NOMO-1 treated with DMSO at 0.1 percent for 48 hours (cell line): Measurements from ENCODE around the gene KDM4B.

Experiments used
- DNase-seq: peaks from one replicate; lab custom pipeline; 2025; ENCODE audit not compliant: unreplicated experiment; lab: John Stamatoyannopoulos, UW

Gene KDM4B

DNA sequence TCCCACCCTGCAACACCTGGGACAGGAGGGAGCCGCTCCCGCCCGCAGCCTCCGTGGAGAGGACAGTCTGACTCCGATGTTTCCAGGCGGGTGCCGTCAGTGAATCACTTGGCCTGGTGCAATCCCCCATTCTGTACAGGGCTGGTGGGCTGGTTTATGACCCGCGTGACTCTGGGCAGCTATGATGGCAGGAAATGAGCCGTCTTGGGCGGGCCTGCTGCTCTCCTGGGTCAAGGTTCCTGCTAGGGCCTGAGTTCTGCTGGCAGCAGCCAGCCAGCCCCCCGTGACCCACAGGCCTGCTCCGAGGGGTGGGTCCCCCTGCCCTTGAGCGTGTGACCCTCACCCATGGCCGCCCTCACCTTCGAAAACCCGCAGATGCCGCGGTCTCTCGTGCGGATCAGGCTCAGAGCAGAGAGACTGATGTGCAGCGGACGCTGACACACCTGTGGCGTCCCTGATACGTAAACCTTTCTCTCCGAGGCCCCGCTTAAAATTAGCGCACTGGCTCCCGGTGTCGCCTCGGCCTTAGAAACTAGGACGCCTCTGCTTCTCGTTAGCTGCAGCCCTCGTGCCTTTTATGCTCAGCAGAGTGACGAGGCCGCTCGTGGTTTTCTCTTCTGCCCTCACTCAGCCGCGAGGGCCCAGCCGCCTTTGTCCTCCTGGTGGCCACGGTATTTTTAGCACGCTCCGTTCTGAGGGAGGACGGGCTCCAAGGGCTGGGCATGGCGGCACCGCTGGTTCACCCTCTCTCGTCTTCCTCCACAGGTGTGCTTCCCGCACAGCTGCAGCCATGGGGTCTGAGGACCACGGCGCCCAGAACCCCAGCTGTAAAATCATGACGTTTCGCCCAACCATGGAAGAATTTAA lies 63.4 kb downstream of the KDM4B start:
- no peak for DNase-seq

- DNase-seq, result no peak
Measured at GRCh38 chr19:5035105-5035761, 66.3 kb downstream of the KDM4B start.

- no peak for DNase-seq
Measured at GRCh38 chr19:5035793-5036697, 67.1 kb downstream of the KDM4B start.

DNA sequence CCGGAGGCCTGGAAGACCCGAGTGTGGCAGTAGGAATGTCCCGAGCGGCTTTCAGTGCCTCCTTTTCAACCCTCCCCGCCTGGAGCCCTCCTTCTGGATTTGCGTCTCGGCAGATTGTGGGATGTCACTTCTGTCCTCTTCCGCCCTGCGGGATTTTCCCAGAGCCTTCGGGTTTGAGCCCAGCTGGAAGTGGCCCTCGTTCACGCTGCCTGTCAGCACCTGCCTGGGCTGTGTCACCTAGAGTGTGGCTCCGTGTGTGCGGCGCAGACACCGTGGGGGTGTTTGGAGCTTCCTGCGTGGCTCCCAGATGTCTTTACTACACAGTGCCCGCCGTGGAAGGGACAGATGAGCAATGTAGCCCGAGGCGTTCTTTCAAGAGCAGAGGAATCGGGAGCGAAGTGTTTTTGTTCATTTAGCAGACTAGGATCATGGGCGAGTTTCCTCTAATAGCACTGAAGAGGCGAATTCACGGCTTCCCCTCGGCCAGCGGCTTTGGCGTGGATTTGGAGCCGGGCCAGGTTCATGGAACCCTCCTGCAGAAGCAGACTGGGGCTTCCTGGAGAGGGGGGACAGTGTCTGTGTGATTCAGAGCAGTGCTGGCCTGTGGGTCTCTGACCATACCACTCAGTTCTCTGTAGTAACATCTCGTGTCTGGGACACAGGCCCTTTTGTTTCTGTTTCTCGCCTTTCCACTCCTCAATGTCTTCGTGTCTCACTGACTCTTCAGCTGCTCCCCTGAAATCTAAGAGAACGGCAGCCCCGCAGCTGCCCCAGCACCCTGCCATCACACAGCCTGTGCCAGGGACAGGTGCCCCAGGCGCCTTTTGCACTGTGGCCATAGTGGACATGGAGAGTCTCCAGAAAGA lies 68.0 kb downstream of the KDM4B start:
- no peak for DNase-seq

- no peak for DNase-seq
Measured at GRCh38 chr19:5037936-5038335, 69.0 kb downstream of the KDM4B start.

DNA sequence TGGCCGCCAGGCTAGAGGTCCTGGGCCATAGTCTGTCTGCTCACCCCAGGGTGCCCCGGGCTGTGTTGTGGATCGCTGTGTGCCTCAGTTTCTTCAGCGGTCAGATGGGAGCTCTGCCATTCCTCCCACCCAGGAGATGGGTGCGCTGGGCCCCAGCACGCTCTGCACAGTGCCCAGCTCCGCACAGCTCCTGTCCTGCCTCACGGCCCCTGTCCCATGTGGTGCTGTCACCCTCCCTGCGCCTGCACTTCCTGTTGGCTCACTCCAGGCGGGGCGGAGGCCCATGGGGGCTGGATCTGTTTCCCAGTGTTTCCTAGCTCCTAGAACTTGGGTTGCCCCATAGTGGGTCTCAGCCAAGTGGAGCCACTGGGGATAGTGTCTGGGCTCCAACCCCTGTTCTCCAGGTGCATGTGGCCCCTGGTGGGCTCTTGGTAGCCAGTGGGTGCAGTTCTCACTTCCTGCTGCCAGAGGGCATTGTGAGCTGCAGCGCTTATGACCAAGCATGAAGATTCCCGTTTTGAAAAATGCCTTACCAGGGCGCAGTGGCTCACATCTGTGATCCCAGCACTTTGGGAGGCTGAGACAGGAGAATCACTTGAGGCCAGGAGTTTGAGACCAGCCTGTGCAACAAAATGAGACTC lies 69.8 kb downstream of the KDM4B start:
- no peak for DNase-seq

DNA sequence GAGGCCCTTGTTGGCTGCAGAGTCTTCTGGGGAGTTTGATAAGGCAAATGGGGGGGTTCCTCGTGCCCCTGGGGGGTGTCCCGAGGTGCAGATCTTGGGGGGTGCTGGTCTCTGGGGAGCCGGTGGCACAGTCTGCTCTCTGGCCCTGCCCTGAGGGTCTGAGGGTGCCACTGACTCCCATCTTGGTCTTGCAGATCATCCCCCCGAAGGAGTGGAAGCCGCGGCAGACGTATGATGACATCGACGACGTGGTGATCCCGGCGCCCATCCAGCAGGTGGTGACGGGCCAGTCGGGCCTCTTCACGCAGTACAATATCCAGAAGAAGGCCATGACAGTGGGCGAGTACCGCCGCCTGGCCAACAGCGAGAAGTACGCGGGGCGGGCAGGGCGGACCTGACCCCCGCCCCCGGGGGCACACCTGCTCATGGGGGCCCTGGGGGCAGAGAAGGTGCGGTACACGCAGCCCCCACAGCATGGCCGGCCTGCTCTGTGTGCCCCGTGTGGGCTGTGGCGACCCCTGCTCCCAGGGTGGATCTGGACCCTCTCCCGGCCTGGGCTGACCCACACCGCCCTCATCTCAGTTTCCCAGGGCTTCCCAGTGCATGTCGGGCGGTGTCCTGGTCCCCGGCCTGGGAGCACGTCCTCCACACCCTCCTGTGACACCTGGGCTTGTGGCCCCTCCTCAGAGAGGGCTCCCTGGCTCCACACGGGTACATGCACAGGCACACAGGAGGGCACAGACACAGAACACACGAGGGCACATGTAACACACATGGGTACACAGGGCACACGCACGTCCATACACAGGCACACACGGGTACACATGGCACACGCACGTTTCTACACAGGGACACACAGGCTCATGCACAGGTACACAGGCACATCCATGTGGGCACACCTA lies 71.0 kb downstream of the KDM4B start:
- no peak for DNase-seq

DNA sequence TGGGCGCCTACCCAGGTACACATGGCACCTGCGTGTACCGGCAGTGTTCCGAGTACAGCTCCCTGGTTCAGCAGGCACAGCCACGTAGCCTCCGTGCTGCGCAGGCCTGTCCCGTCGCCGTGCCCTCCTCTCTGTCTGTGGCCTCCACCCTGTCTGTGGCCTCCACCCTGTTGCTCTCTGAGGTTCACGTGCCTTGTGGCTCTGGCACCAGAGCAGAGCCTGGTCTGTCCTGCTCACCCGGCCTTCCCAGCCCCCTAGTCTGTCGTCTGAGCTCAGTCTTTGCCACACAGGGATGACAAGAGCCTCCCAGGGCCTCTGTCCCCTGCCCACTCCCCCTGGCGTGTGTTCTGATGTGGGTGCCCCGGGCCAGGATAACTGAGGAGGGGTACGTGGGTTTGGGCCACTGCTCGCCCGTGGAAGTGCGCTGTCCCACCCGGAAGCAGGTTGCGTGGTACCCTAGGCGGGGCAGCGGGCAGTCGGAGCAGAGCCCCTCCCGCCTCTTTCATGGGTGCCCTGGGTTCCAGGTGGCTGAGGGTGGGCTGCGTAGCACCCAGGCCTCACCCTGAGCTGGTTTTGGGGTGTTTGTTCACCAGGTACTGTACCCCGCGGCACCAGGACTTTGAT lies 71.7 kb downstream of the KDM4B start:
- no peak for DNase-seq

DNA sequence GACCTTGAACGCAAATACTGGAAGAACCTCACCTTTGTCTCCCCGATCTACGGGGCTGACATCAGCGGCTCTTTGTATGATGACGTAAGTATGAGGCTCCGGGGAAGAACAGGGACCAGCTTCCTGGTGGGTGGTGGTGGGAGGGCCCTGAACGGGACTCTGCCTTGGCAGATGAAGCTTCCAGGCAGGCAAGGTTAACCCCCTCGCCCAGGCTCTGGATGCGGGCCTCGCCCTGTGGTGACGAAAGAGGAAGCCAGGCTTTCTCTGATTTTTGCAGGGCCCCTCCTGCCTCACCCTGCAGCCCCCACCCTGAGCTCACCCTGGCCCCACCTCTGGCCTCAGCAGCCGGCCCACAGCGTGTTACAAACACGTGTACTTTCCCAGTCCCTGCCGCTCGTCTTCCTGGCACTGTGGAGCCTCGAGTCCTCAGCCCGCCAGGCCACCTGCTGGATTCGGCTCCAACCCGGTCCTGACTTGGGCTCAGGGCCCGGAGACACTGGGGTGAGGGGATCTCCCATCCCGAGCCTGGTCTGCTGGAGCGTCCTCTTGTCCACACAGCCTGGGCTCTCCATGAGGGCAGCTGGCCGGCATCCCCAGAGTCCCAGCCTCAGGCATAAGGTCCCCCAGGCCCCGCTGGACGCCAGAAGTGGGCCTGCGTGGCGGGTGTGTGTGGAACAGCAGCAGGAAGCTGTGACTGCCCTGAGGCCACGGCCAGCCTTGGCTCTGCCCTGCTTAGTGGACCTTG lies 72.4 kb downstream of the KDM4B start:
- DNase-seq, result no peak

- no peak for DNase-seq
Measured at GRCh38 chr19:5041913-5042187, 72.9 kb downstream of the KDM4B start.

DNA sequence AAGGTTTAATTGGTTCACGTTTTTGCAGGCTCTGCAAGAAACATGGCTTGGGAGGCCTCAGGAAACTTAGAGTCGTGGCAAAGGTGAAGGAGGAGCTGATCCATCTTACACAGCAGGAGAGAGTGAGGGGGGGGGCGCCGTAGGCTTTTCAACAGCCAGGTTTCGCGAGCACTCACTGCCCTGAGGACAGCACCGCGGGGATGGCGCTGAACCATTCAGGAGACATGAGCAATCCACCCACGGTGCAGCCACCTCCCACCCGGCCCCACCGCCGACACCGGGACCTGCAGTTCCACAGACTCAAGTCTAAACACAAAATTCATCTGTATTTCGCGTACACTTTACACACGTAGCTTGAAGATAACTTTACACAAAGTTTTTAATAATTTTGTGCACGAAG lies 73.6 kb downstream of the KDM4B start:
- no peak for DNase-seq

- no peak for DNase-seq
Measured at GRCh38 chr19:5045029-5045428, 76.1 kb downstream of the KDM4B start.

- DNase-seq, result no peak
Measured at GRCh38 chr19:5045956-5046338, 77.0 kb downstream of the KDM4B start.

- DNase-seq, result no peak
Measured at GRCh38 chr19:5046339-5047039, 77.6 kb downstream of the KDM4B start.

DNA sequence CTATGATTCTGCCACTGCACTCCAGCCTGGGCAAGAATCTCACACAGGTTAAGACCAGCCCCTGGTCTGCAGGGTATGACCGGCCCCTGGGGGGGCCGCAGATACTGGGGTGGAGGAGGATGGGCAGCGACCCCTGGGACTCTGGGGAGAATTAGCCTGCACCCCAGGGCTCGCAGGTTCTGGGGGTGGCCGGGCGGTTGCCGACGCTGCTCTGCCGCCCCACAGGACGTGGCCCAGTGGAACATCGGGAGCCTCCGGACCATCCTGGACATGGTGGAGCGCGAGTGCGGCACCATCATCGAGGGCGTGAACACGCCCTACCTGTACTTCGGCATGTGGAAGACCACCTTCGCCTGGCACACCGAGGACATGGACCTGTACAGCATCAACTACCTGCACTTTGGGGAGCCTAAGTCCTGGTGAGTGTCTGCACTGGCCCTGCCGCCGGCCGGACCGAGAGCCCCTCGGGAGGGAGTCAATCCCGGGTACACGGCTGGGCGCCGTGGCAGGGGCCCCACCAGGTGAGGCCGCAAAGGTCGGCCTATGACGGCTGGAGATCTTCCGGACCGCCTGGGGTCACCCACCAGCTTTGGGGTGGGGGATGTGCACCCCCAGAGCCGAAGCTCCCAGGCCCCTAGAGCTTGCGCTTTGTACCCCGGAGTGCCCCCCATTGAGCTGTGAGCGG lies 78.5 kb downstream of the KDM4B start:
- no peak for DNase-seq

DNA sequence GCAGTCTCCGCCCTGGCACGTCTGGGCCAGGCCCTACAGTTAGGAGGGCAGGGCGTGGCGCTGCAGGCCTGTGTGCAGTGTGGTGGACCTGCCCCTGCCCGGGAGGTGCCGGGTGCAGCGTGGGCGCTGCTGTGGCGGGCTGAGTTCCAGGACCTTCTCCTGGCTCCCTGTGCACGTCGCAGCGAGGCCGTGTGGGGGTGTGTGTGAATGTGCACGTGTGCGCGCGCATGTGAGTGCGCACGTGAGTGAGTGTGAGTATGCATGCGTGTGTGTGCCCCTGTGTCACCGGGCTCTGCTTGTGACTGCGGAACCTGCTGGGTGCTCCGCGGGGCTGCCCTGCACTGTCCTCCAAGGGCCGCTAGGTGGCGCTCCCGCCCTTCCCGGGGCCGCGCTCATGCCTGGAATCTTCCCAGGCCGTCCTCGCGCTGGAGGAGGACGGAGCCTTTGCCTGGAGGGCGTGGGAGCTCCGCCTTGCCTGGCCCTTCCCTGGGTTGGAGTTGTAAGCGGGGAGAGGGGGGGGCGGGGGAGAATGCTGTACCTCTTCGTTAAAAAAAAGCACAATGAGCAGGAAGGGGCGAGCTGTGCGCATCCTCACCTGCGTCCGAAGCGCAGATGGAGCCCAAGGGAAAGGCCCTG lies 79.3 kb downstream of the KDM4B start:
- peak; percentile 35 for DNase-seq
